K562 (cell line): ENCODE measurements around the gene PSMA2. TPM values are rescaled to one million over a fixed set of nuclear protein-coding genes. Genes with fewer than 3 reads are reported as not detected.

Experiments
- ATAC-seq: fragments of 200-7000 bp; cut with Tn5 transposase; 3 replicates; pipeline ENCODE4 v1.9.1; 2020; ENCODE audit warnings: moderate library complexity
- BruUV-seq: library from RNA; stranded (reverse); fragments of 400-500 nt; replicated peaks from 2 replicates; lab custom pipeline; 2021; lab: Mats Ljungman, UMichigan
- CTCF ChIA-PET: fragments of 300-600 bp; formaldehyde crosslinking; extraction: SDS; loops from one replicate; lab custom pipeline; 2021; ENCODE audit warnings: low intra/inter-chr PET ratio; lab: Yijun Ruan, JAX
- POLR2A ChIA-PET: fragments of 300-600, 350-650 bp; sonication (Branson Sonifier 250); formaldehyde crosslinking; extraction: SDS; loops from one replicate; lab custom pipeline; 2021; ENCODE audit warnings: antibody characterized with exemption, inconsistent platforms; lab: Yijun Ruan, JAX
- DNase-seq, 4 experiments: peaks; one replicate each; pipeline versions ENCODE4 v3.0.0 to v3.0.0-alpha.2; 2011 to 2018; ENCODE audit warnings: low spot score in 3 of 4, mixed read lengths in 3 of 4; ENCODE audit errors: extremely low read depth in 1 of 4
- FAIRE-seq: peaks from 2 replicates; lab custom pipeline; 2011; peaks lifted over from hg19 to GRCh38; lab: Jason Lieb, UNC
- H2AFZ ChIP-seq: 2 replicates; pipeline ENCODE4 v1.6.0; 2011; ENCODE audit warnings: low read depth, low read length, control low read depth, inconsistent platforms
- H3K27ac ChIP-seq: fragments of 200-600 bp; 3 replicates; pipeline ENCODE4 v1.8.0; 2011; ENCODE audit warnings: low read depth, mild to moderate bottlenecking, control low read depth, inconsistent platforms, low read length, moderate library complexity, mixed read lengths; ENCODE audit errors: extremely low read depth
- H3K27me3 ChIP-seq, 2 experiments: fragments of 300-600 bp in 1 of 2; 2 replicates in 1 of 2; 3 replicates in 1 of 2; pipeline versions ENCODE4 v1.6.0 to v1.8.0; 2011; ENCODE audit warnings: inconsistent platforms in 2 of 2, low read length in 2 of 2, mild to moderate bottlenecking in 1 of 2, mixed read lengths in 1 of 2, moderate library complexity in 1 of 2; ENCODE audit not compliant: control insufficient read depth in 2 of 2, insufficient read depth in 2 of 2
- H3K36me3 ChIP-seq: fragments of 300-600 bp; 3 replicates; pipeline ENCODE4 v1.8.0; 2011; ENCODE audit warnings: mild to moderate bottlenecking, low read length, inconsistent platforms; ENCODE audit not compliant: control insufficient read depth, insufficient read depth
- H3K4me1 ChIP-seq, 2 experiments: fragments of 200-600 bp in 1 of 2; replicated peaks in 1 of 2; 2 replicates in 1 of 2; 3 replicates in 1 of 2; pipeline versions ENCODE4 v1.5.1 to v1.8.0; 2011; ENCODE audit warnings: inconsistent platforms in 2 of 2, low read length in 2 of 2, mild to moderate bottlenecking in 1 of 2, mixed read lengths in 1 of 2, moderate library complexity in 1 of 2; ENCODE audit not compliant: control insufficient read depth in 2 of 2, insufficient read depth in 2 of 2
- H3K4me2 ChIP-seq: 2 replicates; pipeline ENCODE4 v1.6.1; 2011; ENCODE audit warnings: low read length, control low read depth, inconsistent platforms, mixed read lengths; ENCODE audit not compliant: insufficient read depth
- H3K4me3 ChIP-seq: fragments of 200-600 bp; sonication (generic), shearing (Covaris generic); 2 replicates; pipeline ENCODE4 v1.5.1; 2016; ENCODE audit warnings: control low read depth, inconsistent platforms
- H3K79me2 ChIP-seq: fragments of 200-600 bp; 3 replicates; pipeline ENCODE4 v1.8.0; 2011; ENCODE audit warnings: low read length, inconsistent platforms; ENCODE audit not compliant: control insufficient read depth, insufficient read depth
- H3K9ac ChIP-seq, 2 experiments: 2 replicates each; pipeline versions ENCODE4 v1.6.0 to v1.6.1; 2011; ENCODE audit warnings: low read depth in 2 of 2, low read length in 2 of 2, control low read depth in 1 of 2, inconsistent platforms in 1 of 2, mild to moderate bottlenecking in 1 of 2, mixed read lengths in 1 of 2; ENCODE audit not compliant: insufficient read depth in 1 of 2
- H3K9me1 ChIP-seq: one replicate; pipeline ENCODE4 v1.6.0; 2011; ENCODE audit warnings: inconsistent platforms, mild to moderate bottlenecking, low read length, moderate library complexity; ENCODE audit not compliant: control insufficient read depth, insufficient read depth
- H3K9me3 ChIP-seq: replicated peaks from 2 replicates; pipeline ENCODE4 v1.5.1; 2011; ENCODE audit warnings: low read depth, low read length, inconsistent platforms; ENCODE audit not compliant: control insufficient read depth, insufficient read depth
- H4K20me1 ChIP-seq: replicated peaks from 2 replicates; pipeline ENCODE4 v1.6.1; 2011; ENCODE audit warnings: low read length, inconsistent platforms, mixed read lengths; ENCODE audit not compliant: control insufficient read depth, insufficient read depth
- CEBPB ChIP-seq: fragments of 450-650 bp; IDR thresholded peaks from 2 replicates; pipeline ENCODE4 v1.6.1; 2016; ENCODE audit warnings: missing genetic modification characterization, missing compliant biosample characterization
- CEBPG ChIP-seq, 3 experiments: fragments of 200-800 bp in 1 of 3; sonication (Bioruptor generic) in 1 of 3; sonication (generic) in 1 of 3; formaldehyde crosslinking in 1 of 3; IDR thresholded peaks in 2 of 3; conservative IDR thresholded peaks in 1 of 3; 2 replicates each; pipeline versions ENCODE4 v1.6.1 to v1.8.0; 2016 to 2022; ENCODE audit warnings: missing compliant biosample characterization in 2 of 3, missing genetic modification characterization in 2 of 3, mild to moderate bottlenecking in 1 of 3, missing genetic modification reagents in 1 of 3
- SPI1 ChIP-seq: IDR thresholded peaks from 2 replicates; pipeline ENCODE4 v1.6.1; 2011; ENCODE audit warnings: low read depth, low read length, control low read depth, borderline replicate concordance
- U2AF1 ChIP-seq: fragments of 200-400 bp; formaldehyde crosslinking; optimal IDR thresholded peaks from 2 replicates; pipeline ENCODE3; 2017; ENCODE audit warnings: mild to moderate bottlenecking, low read depth, low read length, moderate library complexity
- ZNF12 ChIP-seq: sonication (generic); formaldehyde crosslinking; IDR thresholded peaks from 2 replicates; pipeline ENCODE4 v1.4.0; 2020; ENCODE audit warnings: mild to moderate bottlenecking, missing genetic modification reagents
- WGBS: fragments of 100-300 bp; shearing (Covaris generic); methylation state at CpG from one replicate; pipeline ENCODE4 v1.1.6; 2016; ENCODE audit warnings: low coverage, mixed read lengths; ENCODE audit not compliant: insufficient coverage; ENCODE audit errors: missing lambda C conversion rate; 5-methylcytosine and 5-hydroxymethylcytosine counted together
- in situ Hi-C: fragments of 300-500 bp; cut with MboI; formaldehyde crosslinking; loops from 4 replicates; pipeline ENCODE4 v1.15.0; 2018; ENCODE audit warnings: inconsistent platforms, mixed read lengths
- intact Hi-C: fragments of 100-400 bp; cut with micrococcal nuclease; formaldehyde crosslinking; loops from 2 replicates; pipeline ENCODE4 v1.14.2; 2022
- polyA plus RNA-seq, 8 experiments: library from polyadenylated mRNA; depleted of rRNA in 4 of 8; stranded (reverse) in 5 of 8; unstranded in 3 of 8; fragments of >200 nt; fragmentation: Nextera tagmentation in 2 of 8; fragmentation: Illumina TruSeq in 1 of 8; extraction: Ambion mirVana in 2 of 8; extraction: Trizol in 1 of 8; gene quantifications; 2 replicates each; pipeline versions ENCODE4 v1.2.1 to v1.2.3, GENCODE V29; 2011 to 2014; ENCODE audit warnings: inconsistent platforms in 1 of 8, missing spikeins in 1 of 8
- total RNA-seq, 7 experiments: library from RNA; depleted of rRNA in 6 of 7; stranded (reverse); fragments of >200 nt in 6 of 7; fragmentation: Illumina TruSeq in 2 of 7; extraction: Trizol in 2 of 7; gene quantifications; 2 replicates each; pipeline versions ENCODE4 v1.2.1 to v1.2.3, GENCODE V29; 2011 to 2021; ENCODE audit warnings: low replicate concordance in 1 of 7

PSMA2 gene
- total and polyA plus RNA-seq, 9 of the 15 experiments (the other 6 are each of a cell fraction or from before 2014, with no cell fraction given) = 91.7 to 1,070 (median 213) TPM

DNA sequence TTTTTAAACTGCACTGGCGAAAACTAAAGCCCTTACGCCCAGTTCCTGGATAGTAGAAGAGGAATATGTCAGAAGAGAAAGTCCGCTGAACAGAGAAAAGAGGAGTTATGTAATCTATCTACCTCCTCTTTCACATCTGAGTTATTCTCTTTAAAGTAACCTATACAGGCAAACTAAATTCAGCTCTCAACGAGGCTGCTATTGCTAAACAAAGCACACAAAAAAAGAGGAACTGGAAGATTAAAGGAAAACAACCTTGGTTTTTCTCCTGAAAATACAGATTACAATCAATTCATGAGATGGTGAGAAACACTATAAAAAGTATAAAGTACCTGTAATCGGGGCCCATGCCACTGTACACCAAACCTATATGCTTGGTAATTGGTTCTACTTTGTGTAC lies 5.8 kb downstream of the PSMA2 start:
- Histone ChIP-seq H3K27me3 (no peaks in the 10 kb centered on the region), H2AFZ (no peak overlapping the region), H3K9me3 (no peaks in the 10 kb centered on the region), H3K4me1 (peaks cover 0 to 19% of the 10 kb centered on the region in 2 experiments; a peak in 3 of 5 replicates), H4K20me1 (peaks cover 13% of the 10 kb centered on the region; the same call in 1 of the 2 replicates), H3K36me3 (peaks cover 92% of the 10 kb centered on the region), H3K9me1 (no peaks in the 10 kb centered on the region), H3K9ac (no peak overlapping the region), H3K4me3 (no peak overlapping the region), H3K4me2 (no peak overlapping the region), H3K27ac (no peak overlapping the region), H3K79me2 (peaks cover 64% of the 10 kb centered on the region)
- DNase-seq = no peak
- in situ Hi-C loops = loop anchor here (25.0 kb wide), 1 partner anchor 336 kb away; no protein-coding TSS in a partner anchor
- no peak for TF ChIP-seq U2AF1
- TF ChIP-seq CEBPB (tag) = peak; percentile 52
- TF ChIP-seq SPI1 = peak; percentile 96
- no peak for TF ChIP-seq CEBPG (CRISPR knock-in tag; IDR thresholded peaks at IDR 0.05)
- 0 out of 4 replicates have a peak, but pooled peaks of 1 of the 2 experiments have one; percentile 25 for TF ChIP-seq CEBPG (tag; conservative IDR thresholded peaks at IDR 0.05 in 1 of 2, IDR thresholded peaks at IDR 0.05 in 1 of 2)
- TF ChIP-seq ZNF12 (CRISPR knock-in tag) = no peak
- intact Hi-C loops = no loop called here
- no peak for ATAC-seq
- ChIA-PET CTCF (no interaction called here), POLR2A (interaction anchor here (0.5 to 1.7 kb wide), 2 partner anchors 10 to 1854 kb away, joined by 3 to 5 read pairs; no protein-coding TSS in a partner anchor)
- 57% methylated on average over 5 of the region's 5 CpGs for WGBS
- no TSS peak for BruUV-seq
- FAIRE-seq = no peak
